Fibroblast of pulmonary artery (primary cell): ENCODE measurements around the gene ZBTB3.
"Not testable (repeated sequence)": the region's sequence is repeated elsewhere in the genome, so short reads cannot be mapped to it uniquely, and the experiment has no call there.

Source experiments
- DNase-seq: peaks from one replicate; pipeline ENCODE4 v3.0.0-alpha.2; 2010; ENCODE audit warnings: low read depth
- H3K4me3 ChIP-seq: replicated peaks from 2 replicates; pipeline ENCODE4 v1.5.1; 2011; ENCODE audit warnings: low read depth, mild to moderate bottlenecking, control low read depth, low read length, moderate library complexity
- CTCF ChIP-seq: IDR thresholded peaks from 2 replicates; pipeline ENCODE4 v1.5.1; 2011; ENCODE audit warnings: mild to moderate bottlenecking, control low read depth, low read length, inconsistent platforms; ENCODE audit errors: missing control alignments

The ZBTB3 gene

GRCh38 chr11:62708793-62709192, 45.2 kb downstream of the ZBTB3 start:
- DNase-seq = no peak
- no peak for TF ChIP-seq CTCF
- H3K4me3 ChIP-seq = peak overlapping the region; percentile 58

- no peak for DNase-seq
- TF ChIP-seq CTCF = no peak
- peak overlapping the region; percentile 58 for H3K4me3 ChIP-seq
These were observed 45.6 kb downstream of the ZBTB3 start for GRCh38 chr11:62708392-62708791.

- TF ChIP-seq CTCF = no peak
- H3K4me3 ChIP-seq = peak within 1 kb of the TSS; percentile 43
- DNase-seq = no peak
These were observed 46.6 kb downstream of the ZBTB3 start, which contains the start of the genes BSCL2 and GNG3 for GRCh38 chr11:62707277-62707861. BSCL2 (minus strand) TSS chr11:62707424; CDS start chr11:62707195, 229 bp downstream. GNG3 (plus strand) TSS chr11:62707676; CDS start chr11:62708296, 620 bp downstream.

- TF ChIP-seq CTCF = no peak
- no peak for DNase-seq
- H3K4me3 ChIP-seq = peak overlapping the region; percentile 43
These were observed 47.1 kb downstream of the ZBTB3 start for GRCh38 chr11:62706850-62707247.

GRCh38 chr11:62705880-62706849, 47.8 kb downstream of the ZBTB3 start:
- H3K4me3 ChIP-seq = peak overlapping the region; percentile 62
- no peak for TF ChIP-seq CTCF
- DNase-seq = peak; percentile 94

GRCh38 chr11:62705413-62705812, 48.5 kb downstream of the ZBTB3 start:
- TF ChIP-seq CTCF = no peak
- no peak for DNase-seq
- H3K4me3 ChIP-seq = peak overlapping the region; percentile 62

GRCh38 chr11:62703921-62704320, 50.0 kb downstream of the ZBTB3 start:
- DNase-seq, H3K4me3 ChIP-seq: not testable (repeated sequence)
